CD4-positive, alpha-beta T cell treated with Interleukin-2 at 100 ng/mL for 4 hours (primary cell): ENCODE measurements around the gene CAMSAP1.

Experiments used
- DNase-seq: peaks from one replicate; pipeline ENCODE4 v3.0.0-alpha.2; 2020; ENCODE audit warnings: low spot score

Gene CAMSAP1

DNA sequence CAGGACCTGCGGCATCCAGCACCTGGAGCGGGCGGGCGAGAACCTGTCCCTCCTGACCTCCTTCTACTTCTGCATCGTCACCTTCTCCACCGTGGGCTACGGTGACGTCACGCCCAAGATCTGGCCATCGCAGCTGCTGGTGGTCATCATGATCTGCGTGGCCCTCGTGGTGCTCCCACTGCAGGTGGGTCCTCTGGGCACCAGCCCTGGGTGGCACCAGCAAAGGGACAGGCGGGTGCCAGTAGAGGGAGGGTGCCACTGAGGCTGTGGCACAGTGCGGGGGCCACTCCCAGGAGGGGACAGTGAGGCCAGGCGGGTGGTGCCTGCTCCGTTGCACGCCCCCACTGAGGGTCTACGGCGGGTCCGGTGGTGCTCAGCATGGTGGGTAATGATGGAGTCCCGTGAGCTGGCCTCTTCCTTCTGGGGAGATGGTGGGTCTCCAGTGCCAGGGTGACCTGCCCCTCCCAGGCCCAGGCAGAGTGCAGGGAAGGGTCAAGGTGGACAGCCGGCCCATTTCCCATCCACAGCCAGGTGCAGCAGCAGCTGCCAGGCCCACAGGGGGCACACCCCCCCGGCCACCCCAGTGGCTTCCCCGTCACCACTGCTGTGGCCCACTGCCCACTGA lies 147.6 kb downstream of the CAMSAP1 start:
- no peak for DNase-seq

DNA sequence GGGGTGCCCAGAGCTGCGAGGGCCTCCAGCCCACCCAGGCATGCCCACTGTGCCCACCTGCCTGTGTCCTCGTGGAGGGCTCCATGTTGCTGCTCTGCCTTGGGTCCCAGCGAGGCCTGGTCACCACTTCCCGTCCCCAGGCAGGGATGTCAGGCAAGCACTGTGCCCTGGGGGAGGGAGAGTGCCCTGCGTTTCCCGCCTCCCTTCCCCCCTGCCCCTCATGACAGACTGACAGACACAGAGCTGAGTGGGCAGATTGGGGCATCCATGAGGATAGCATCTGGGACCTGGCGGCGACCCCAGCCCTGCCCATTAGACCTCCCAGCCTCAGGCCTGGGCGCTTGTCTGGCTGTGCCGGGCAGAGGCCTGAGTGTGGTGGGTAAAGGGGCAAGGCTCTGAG lies 148.5 kb downstream of the CAMSAP1 start:
- DNase-seq, result no peak
